Fibroblast of lung (primary cell): ENCODE results near the gene NSUN3.

ENCODE experiments used
- EZH2 ChIP-seq: IDR thresholded peaks from 2 replicates; pipeline ENCODE4 v1.5.1; 2012; ENCODE audit warnings: low read length, control low read depth, mild to moderate bottlenecking; ENCODE audit errors: missing control alignments
- TF ChIP-seq, protein P1 (sequence below), 2 donors: IDR thresholded peaks in 1 of 2; conservative IDR thresholded peaks in 1 of 2; 1 replicate in 1 of 2; 2 replicates in 1 of 2; pipeline ENCODE4 v1.5.1; 2011 to 2012; ENCODE audit warnings: low read length in 2 of 2, control low read depth in 1 of 2, inconsistent platforms in 1 of 2, low read depth in 1 of 2, mild to moderate bottlenecking in 1 of 2

- TF ChIP-seq, protein P1, sequence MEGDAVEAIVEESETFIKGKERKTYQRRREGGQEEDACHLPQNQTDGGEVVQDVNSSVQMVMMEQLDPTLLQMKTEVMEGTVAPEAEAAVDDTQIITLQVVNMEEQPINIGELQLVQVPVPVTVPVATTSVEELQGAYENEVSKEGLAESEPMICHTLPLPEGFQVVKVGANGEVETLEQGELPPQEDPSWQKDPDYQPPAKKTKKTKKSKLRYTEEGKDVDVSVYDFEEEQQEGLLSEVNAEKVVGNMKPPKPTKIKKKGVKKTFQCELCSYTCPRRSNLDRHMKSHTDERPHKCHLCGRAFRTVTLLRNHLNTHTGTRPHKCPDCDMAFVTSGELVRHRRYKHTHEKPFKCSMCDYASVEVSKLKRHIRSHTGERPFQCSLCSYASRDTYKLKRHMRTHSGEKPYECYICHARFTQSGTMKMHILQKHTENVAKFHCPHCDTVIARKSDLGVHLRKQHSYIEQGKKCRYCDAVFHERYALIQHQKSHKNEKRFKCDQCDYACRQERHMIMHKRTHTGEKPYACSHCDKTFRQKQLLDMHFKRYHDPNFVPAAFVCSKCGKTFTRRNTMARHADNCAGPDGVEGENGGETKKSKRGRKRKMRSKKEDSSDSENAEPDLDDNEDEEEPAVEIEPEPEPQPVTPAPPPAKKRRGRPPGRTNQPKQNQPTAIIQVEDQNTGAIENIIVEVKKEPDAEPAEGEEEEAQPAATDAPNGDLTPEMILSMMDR (conservative IDR thresholded peaks at IDR 0.05 in 1 of 2, IDR thresholded peaks at IDR 0.05 in 1 of 2; ENCODE audit: low read depth in 1 of 2, low read length in 2 of 2) = no peak
- TF ChIP-seq EZH2 = no peak
Observed at GRCh38 chr3:94046533-94046932, 16.3 kb upstream of the NSUN3 start.
